HG02610 (cell line): ENCODE data around the gene PRR36.

Experiments used
- ATAC-seq: cut with Tn5 transposase; IDR thresholded peaks from one replicate; pipeline ENCODE4 v1.9.1; 2021; ENCODE audit warnings: mild to moderate bottlenecking, moderate library complexity; ENCODE audit not compliant: unreplicated experiment

Gene PRR36

DNA sequence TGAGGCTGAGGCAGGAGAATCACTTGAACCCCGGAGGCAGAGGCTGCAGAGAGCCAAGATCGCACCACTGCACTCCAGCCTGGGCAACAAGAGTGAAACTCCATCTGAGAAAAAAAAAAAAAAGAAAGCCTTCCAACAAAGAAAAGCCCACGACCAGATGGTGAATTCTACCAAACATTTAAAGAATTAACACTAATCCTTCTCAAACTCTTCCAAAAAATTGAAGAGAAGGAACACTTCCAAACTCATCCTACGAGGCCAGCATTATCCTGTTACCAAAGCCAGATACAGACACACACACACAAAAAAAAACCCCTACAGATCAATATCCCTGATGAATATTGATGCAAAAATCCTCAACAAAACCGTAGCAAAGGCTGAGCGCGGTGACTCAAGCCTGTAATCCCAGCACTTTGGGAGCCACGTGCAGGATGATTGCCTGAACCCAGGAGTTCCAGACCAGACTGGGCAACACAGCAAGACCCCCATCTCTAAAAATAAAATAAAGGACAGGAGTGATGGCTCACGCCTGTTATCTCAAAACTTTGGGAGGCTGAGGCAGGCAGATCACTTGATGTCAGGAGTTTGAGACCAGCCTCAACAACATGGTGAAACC, 50.4 kb downstream of the PRR36 start:
- ATAC-seq, result no peak

DNA sequence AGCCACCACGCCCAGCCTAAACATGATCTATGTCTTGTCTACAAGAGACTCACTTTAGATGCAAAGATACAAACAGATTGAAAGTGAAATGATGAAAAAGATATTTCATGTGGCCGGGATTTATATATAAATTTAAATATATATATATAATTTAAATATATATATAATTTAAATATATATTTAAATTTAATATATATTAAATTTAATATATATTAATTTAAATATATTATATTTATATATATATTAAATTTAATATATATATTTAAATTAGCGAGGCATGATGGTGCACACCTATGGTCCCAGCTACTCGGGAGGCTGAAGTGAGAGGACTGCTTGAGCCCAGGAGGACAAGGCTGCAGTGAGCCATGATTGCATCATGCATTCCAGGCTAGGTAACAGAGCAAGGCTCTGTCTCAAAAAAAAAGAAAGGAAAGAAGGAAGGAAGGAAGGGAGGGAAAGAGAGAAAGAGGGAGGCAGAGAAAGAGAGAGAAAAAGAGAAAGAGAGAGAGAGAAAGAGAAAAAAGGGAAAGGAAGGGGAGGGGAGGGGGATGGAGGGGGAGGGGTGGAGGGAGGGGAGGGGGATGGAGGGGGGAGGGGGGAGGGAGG, 51.2 kb downstream of the PRR36 start:
- ATAC-seq, result no peak

DNA sequence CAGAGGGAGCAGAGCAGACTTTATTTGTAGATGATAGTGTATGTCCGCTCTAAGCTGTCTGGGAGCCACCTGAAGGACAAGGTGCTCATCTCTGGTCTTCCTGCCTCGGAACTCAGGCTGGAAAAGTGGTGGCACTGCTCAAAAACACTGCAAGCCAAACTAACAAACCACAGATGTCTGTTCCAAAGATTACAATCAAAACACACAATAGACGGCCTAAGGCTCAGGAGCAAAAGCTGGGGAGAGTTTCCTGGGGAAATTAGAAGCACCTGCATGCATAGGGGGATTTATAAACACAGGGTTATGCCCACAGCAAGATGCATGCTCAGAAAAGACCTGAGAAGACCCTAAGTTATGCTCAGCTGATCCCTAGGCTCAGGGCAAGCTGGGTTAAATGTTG, 53.6 kb downstream of the PRR36 start:
- no peak for ATAC-seq

DNA sequence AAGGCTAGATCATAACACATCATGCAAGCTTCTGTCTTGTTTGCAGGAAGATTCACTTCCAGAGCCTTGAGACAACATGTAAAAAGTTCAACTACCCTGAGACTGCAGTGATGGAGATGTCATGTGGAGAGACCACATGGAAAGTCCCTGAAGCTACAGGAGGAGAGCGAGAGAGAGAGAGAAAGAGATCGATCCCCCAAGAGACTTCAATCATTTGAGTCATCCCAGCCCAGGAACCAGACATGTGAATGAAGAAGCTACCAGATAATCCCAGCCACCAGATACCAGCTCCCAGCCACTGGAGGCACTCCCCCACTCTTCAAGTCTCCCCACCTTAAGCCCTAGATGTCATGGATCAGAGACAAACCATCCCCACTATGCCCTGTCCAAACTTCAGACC, 54.9 kb downstream of the PRR36 start:
- ATAC-seq, result peak; percentile 72

DNA sequence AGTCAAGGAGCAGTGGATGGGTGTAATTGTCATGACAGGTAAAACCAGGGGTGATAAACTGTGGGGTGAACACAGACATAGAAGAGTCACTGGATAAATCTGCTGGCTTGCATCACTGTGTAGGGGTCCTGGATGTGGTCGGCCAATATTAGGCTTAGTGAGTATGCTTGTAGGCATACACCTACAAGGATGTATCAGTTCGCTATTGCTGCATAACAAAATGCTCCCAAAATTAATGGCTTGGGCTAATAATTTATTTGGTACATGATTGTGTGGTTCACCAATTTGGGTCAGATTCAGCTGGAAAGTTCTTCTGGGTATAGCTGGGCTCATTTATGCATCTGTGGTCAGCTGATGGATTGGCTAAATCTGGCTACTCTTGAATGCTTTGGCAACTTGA, 55.4 kb downstream of the PRR36 start:
- no peak for ATAC-seq
